ENCODE results near the gene PTPN11.

Gene PTPN11

DNA sequence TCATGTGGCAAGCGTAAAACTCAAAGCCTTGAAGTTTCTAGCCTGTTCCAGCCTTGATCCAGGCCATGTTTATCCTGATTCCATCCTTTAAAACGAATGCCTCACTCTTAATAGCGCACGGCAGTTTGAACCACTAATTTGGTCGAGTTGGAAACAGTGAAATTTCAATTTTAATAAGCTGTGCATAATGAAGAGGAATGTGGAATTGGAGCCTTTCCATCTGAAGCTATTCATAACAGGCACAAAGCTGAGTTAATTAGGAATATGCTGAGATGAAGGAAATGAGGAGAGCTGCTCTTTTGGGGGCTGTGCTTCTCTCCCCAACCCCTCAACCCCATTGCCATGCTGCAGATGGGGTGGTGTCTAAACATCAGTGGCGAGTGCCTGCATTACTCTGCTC is 70.7 kb downstream of the PTPN11 start:
- DNase-seq (ENCODE audit: low spot score): no peak
- no peak overlapping the region for H3K27ac ChIP-seq
- TF ChIP-seq, protein P1, sequence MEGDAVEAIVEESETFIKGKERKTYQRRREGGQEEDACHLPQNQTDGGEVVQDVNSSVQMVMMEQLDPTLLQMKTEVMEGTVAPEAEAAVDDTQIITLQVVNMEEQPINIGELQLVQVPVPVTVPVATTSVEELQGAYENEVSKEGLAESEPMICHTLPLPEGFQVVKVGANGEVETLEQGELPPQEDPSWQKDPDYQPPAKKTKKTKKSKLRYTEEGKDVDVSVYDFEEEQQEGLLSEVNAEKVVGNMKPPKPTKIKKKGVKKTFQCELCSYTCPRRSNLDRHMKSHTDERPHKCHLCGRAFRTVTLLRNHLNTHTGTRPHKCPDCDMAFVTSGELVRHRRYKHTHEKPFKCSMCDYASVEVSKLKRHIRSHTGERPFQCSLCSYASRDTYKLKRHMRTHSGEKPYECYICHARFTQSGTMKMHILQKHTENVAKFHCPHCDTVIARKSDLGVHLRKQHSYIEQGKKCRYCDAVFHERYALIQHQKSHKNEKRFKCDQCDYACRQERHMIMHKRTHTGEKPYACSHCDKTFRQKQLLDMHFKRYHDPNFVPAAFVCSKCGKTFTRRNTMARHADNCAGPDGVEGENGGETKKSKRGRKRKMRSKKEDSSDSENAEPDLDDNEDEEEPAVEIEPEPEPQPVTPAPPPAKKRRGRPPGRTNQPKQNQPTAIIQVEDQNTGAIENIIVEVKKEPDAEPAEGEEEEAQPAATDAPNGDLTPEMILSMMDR (conservative IDR thresholded peaks at IDR 0.05; ENCODE audit: low read depth): no peak
- ChIA-PET CTCF (no interaction called here), POLR2A (ENCODE audit: low non-redundant PET) (interaction anchor here (0.6 to 1.1 kb wide), 2 partner anchors 86 to 382 kb away, joined by 3 read pairs; no protein-coding TSS in a partner anchor)

DNA sequence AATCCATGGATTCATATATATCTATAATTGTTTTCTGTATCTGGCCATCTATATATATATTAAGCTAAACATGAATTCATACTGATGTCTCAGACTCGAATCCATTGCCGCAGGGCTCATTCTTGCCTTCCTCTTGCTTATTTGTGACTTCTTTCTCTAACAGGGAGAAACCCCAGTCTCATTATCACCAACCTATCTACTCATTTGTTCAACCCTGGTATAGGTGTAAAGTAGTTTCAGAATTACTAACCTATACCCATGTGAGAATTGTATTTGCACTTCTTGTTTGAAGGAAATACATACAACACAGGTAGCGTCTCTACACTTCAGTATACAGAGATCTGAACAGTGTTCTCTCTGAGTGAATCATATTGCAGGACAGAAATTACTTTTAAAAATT is 77.7 kb downstream of the PTPN11 start:
- H3K27ac ChIP-seq: no peak overlapping the region
- TF ChIP-seq, protein P1 (conservative IDR thresholded peaks at IDR 0.05; ENCODE audit: low read depth): no peak
- DNase-seq (ENCODE audit: low spot score): no peak
- POLR2A ChIA-PET (ENCODE audit: low non-redundant PET): no interaction called here
- CTCF ChIA-PET: no interaction called here

DNA sequence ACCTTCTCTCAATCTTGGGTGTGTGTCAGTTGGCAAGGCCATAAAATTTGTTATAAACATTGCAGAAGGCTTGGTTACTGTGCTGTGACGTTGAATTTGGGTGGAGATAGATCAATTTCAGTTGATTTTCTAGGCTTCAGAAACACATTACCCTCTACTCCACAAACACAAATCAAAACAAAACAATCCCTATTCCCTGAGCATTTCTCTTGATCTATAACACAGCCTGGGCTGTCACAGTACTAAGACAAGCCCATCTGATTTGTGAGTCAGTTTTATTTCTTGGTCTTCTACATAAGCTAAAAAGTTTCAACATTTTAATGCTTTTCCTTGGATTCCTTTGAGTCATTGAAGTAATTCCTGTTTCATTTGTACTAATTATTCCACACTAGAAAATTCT is 79.8 kb downstream of the PTPN11 start:
- ChIA-PET CTCF (interaction anchor here (0.5 kb wide), 1 partner anchor 23 kb away, joined by 3 read pairs; no protein-coding TSS in a partner anchor), POLR2A (ENCODE audit: low non-redundant PET) (no interaction called here)
- no peak overlapping the region for H3K27ac ChIP-seq
- DNase-seq (ENCODE audit: low spot score): no peak
- TF ChIP-seq, protein P1 (conservative IDR thresholded peaks at IDR 0.05; ENCODE audit: low read depth): no peak

DNA sequence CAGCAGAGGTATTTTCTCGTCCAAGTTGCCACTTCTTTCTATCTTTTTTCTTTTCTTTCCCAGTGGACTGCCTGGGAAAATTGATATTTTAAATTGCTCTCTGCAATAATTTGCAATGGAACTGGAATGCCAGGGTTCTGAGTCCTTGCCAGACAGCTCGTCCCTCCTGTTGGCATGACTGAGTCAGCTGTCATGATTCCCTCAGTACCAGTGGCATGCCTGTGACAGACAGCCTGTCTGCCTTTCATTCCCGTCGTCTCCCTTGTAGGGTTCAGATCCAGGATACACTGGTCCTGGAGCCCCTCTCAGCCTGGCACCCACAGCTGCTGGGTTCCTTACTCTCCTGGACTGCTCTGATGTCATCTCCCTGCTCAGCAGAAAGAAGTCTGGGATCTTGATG is 84.8 kb downstream of the PTPN11 start:
- no peak for DNase-seq (ENCODE audit: low spot score)
- no peak overlapping the region for H3K27ac ChIP-seq
- ChIA-PET POLR2A (ENCODE audit: low non-redundant PET) (no interaction called here), CTCF (interaction anchor here (0.7 kb wide), 1 partner anchor 8 kb away, joined by 4 read pairs; no protein-coding TSS in a partner anchor)
- TF ChIP-seq, protein P1 (conservative IDR thresholded peaks at IDR 0.05; ENCODE audit: low read depth): no peak

DNA sequence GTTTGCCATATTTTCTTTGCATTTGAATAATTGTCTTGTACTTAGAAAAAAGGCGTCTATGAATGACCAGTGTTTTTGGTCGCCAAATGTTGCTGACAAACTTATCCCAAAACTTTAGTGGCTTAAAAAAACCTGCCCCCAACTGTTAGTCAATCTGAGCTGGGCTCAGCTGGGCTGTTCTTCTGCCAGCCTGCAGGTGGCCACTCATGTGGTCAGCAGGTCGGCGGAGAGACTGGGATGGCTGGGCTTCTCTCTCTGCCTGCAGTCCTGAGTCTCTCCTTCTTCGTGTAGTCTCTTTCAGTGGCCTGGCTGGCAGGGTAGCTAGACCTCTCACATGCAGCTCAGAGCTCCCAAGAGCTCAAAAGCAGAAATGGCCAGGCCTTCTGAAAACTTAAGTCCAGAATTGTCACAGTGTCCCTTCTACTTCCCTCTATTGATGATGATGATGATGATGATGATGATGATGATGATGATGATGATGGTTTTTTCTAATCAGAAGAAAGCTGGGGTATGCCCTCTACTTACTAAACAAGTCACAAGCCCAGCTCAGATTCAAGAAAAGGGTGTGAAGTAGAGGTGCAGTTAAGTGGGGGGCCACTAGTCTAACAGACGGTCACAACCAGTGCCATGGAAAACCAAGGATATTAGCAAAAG is 87.9 kb downstream of the PTPN11 start:
- TF ChIP-seq, protein P1 (conservative IDR thresholded peaks at IDR 0.05; ENCODE audit: low read depth): no peak
- ChIA-PET CTCF (interaction anchor here (0.7 kb wide), 1 partner anchor 514 kb away, joined by 4 read pairs; no protein-coding TSS in a partner anchor), POLR2A (ENCODE audit: low non-redundant PET) (no interaction called here)
- H3K27ac ChIP-seq: no peak overlapping the region
- DNase-seq (ENCODE audit: low spot score): no peak

DNA sequence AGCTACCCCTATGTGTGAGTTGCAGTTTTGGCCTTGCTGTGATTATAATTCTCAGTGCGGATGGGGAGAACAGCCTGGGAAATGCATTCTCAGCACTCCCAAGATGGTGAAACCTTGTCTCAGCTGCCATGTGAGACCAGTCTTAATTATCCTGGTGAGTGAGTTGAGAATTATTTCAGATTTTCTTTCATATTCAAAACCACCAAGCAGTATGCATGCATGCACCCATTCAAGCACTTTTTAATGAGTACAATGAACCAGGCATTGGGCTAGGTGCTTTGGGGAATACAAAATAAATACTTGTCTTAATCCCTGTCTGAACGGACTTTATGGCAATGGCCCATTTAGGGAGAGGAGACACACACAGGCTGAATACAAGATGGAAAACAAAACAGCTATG is 94.7 kb downstream of the PTPN11 start:
- DNase-seq (ENCODE audit: low spot score): no peak
- no peak overlapping the region for H3K27ac ChIP-seq
- ChIA-PET CTCF (no interaction called here), POLR2A (ENCODE audit: low non-redundant PET) (no interaction called here)
- TF ChIP-seq, protein P1 (conservative IDR thresholded peaks at IDR 0.05; ENCODE audit: low read depth): no peak

Measured in RWPE1 (cell line).